NCI-H2196 (cell line): ENCODE results near the gene CORO1C.
A peak's percentile ranks its signal among the peaks of the same experiment; 100 is the strongest.
"Not testable (repeated sequence)": the region's sequence is repeated elsewhere in the genome, so short reads cannot be mapped to it uniquely, and the experiment has no call there.

Experiments used
- DNase-seq: peaks from one replicate; lab custom pipeline; 2025; ENCODE audit not compliant: unreplicated experiment; lab: John Stamatoyannopoulos, UW

CORO1C gene

DNA sequence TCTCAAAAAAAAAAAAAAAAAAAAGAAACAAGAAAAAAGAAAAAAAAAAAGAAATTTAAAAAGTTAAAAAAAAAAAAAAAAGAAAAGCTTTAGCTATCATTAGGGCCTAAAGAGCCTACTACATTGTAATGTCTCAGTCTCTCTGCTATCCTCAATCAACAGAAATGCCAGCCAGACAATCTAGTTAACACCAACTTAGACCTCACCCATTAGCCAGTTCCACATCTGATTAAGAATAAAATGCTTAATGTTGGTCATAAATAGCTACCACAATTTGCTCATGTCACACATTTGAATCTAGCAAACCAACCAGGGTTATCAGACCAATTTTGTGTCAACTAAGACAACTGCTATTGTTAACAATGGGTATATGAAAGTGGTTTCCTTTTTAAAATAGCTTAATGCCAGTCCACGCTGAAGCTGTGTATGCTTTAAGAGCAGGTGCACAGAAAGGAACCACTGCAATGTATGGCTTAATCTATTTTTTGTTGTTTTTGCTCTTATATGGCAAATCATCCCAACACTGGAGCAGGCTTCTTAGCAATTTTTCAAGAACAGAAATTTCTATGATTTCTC lies 52.1 kb downstream of the CORO1C start:
- no peak for DNase-seq

DNA sequence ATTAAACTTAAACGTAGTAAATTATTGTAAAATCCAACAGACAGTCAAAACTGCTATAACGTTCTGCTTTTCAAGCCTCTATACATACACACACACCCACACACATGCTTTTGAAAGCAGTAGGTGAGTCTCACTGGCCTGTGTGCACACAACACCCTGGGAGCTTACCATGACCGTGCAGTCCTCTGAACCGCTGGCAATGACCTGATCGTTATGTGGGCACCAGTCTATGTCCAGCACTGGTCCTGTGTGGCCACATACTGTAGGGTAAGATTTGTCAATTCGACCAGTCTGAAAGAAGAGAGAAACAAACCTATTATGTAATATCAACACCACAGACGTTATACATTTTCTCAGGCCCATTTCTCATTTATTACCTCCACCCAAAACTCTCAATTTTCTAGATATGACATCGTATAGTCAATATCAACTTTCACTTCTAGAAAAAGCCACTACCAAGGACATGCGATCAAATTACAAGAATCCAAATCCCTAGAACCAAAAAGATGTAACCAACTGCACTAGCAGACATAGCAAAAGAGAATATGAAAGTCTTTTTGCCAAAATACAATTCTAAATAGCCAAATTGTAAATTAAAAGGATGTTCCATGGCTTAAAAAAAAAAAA lies 53.1 kb downstream of the CORO1C start:
- DNase-seq, result no peak

DNA sequence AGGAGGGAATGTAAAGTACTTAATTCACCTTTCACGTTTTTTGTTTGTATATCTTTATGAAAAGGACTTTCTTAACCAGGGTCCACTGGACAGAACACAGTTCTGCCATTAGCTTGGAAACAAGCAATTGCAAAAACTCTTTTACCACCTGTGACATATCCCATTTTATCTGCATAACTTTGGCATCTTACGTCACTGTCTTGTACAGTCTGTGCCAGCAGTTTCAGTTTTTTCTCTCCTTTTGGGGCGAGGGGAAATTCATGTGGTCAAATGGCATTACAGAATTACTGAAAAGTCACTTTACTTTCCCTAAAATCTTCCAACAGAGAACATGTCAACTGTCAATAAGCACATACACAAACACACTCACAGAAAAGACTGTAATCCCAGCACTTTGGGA lies 53.9 kb downstream of the CORO1C start:
- no peak for DNase-seq

DNA sequence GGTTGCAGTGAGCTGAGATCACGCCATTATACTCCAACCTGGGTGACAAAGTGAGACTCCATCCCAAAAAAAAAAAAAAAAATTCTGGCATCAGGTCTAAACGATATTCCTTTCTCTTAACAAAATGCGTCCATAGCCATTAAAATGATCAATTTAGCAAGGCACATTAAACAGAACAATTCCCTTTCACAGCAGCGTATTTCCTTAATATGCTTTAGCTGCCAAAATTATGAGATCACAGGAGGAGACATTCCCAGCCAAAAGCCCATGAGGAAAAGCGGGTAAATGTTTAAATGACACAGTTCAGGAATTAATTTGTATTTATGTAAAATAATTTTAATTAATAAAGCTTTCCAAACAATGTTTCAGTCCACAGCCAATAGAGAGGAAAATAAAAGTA lies 54.6 kb downstream of the CORO1C start:
- DNase-seq, result no peak

DNA sequence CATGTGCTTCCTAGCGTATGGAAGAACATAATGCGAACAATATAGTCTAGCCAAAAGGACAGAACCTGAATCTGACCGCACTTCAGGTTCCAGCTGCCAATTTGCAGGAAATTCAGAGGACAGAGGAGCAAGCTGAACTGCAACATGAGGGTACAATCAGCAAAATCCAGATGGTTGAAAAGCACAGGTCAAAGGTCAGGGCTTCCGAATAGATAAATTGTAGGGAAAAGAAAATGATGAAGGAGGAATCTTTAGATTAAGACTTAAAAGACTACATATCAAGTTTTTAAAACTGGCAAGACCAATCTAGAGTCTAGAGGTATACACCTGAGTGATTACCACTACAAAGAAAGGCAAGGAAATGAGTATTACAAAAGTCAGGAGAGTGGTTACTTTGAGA lies 55.5 kb downstream of the CORO1C start:
- DNase-seq, result no peak

DNA sequence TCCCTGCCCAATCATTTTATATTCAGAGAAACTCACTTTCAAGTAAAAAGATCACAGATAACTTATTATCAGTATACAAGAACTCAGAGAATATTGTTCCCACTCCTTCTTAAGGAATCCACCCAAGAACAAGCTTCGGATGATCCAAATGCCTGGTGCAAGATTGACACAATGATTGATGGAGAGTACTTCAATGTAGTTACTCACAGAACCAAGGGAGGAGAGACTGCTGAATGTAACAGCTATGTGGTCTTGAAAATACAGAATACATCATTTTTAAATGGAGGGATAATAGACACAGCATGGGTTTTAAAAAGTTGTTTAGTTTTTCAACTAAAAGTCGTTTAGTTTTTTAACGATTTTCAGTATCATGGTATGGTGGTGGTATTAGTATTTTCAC lies 59.3 kb downstream of the CORO1C start:
- DNase-seq, result no peak

DNA sequence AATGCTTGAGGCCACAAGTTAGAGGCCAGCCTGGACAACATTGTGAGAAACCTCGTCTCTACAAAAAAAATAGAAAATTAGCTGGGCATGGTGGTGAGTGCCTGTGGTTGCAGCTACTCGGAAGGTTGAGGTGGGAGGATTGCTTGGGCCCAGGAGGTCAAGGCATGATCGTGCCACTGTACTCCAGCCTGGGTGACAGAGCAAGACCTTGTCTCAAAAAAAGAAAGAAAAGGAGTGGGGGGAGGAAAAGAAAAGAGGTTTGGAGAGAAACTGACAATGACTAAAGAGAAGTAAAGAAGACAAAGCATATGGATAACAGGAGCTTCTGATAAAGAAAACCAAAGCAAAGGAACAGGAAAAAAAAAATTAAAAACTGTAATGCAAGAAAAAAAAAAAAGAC lies 60.2 kb downstream of the CORO1C start:
- DNase-seq, result no peak

DNA sequence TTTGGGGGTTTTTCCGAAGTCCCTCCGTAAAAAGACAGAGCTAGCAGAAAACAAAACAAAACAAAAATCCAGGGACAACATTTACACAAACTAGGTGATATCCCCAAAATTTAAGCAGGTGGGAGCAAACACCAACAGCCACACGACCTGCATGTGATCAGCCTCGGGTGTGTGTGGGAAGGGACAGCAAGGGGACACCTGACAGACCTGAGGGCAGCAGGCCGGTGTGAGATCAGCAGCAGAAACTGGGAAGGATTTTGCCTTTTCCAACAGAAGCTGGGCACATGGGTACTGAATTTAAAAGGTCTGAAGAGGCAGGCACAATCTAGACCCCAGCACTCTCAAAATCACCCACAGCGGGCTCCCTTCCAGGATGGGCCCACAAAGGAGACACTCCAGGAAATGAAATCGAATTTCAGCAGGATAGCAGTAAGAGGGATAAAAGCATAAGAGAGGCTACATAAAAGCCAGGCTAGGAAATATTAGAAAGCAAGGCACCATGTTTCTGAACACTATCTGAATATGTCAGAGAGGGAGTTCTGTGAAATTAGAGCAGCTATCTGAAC lies 61.2 kb downstream of the CORO1C start:
- no peak for DNase-seq

DNA sequence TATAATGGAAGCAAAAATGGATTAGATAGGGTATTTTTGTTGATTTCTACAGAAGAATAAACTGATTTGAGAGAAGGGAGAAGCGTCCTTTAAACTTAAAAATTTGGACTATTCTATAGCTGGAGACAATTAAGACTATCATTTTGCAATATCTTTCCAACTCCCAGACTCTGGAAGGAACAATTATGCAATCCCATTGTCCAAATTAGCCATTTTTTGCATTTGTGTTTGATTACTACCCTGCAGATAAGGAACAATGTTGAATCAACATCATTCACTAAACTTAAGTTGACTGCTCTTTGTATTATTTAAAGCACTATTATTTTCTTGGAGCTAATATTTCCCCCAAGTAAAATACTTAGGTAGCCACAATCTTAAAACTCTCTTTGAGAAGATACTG lies 62.8 kb downstream of the CORO1C start:
- DNase-seq, result no peak

DNA sequence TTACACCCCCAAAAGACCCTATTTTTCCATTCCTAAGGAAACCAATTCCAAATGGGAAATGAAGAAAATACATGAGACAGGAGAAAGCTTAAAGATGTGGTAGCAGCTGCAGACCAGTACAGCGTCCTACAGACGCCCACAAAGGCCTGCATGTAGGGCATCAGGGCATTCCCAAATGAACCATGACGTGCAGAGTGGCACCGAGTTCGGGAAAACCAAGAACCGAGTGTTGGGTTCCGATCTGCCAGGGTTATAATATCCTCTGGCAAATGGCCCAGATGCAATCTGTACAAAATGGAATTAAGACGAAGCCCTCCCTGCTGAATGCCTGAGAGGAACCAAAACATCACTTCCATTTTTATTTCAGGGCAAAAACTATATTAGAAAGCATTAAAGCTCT lies 63.3 kb downstream of the CORO1C start:
- DNase-seq, result no peak

DNA sequence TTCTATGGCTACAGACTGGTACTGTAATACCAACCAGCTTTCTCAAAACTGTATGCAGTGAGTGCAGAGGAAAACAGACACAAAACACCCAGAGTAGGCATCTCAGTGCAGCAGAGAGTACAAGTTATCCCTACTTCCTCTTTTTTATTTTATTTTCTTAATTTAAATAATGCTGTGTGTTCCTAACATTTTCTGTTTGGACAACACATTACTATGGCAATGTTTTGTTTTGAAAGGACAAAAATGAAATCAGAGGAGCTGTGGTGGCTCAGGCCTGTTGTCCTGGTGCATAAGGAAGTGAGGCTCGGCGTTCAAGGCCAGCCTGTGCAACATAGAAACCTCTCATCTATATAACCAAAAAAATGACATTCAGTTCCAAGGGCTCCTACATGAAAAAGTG lies 64.0 kb downstream of the CORO1C start:
- DNase-seq, result no peak

DNA sequence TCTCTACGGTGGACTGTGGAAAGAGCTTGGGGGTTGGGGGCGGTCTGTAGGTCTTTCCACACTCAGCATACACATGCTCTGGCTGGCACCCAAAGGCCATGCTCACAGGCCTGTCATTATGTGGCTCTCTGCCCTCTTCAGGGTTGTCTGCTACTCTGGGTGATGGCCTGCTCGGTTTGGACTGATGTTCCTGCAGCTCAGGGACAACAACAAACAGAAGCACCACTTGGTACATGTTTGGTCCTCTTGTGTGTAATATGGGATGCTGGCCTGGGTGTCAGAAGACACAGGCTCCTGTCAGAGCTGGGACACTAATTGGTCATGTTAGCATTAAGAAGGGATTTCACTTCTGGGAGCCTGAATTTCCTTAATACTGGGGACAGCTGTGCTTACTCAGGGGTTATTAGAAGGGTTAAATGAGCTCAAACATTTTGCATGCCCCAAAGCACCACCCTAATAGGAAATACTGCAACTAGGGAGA lies 64.9 kb downstream of the CORO1C start:
- DNase-seq, result no peak

DNA sequence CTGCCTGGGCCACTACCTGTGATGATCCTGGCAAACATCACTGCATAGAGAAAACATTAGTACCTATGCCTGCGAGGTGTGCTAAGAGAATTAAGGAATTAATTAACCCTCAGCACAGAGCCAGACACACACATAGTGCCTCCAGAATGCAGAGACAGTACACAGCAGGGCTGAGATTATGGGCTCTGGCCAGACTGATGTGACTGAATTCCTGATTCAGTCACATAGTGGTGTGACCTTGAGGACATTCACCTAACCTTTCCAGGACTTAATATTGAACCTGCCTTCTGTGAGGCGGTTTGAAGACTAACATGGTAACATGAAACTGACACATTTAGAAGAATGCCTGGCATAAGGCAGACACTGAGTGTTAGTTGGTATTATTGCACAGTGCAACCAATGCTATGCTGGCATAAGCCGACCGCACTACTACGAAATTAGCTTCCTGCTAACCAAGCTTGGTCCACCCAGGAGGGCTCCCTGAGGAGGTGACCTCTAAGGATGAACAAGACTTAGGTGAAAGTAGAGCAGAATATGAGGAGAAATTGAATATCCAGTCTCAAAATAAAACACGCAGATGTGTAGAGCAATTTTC lies 65.6 kb downstream of the CORO1C start:
- DNase-seq, result no peak

DNA sequence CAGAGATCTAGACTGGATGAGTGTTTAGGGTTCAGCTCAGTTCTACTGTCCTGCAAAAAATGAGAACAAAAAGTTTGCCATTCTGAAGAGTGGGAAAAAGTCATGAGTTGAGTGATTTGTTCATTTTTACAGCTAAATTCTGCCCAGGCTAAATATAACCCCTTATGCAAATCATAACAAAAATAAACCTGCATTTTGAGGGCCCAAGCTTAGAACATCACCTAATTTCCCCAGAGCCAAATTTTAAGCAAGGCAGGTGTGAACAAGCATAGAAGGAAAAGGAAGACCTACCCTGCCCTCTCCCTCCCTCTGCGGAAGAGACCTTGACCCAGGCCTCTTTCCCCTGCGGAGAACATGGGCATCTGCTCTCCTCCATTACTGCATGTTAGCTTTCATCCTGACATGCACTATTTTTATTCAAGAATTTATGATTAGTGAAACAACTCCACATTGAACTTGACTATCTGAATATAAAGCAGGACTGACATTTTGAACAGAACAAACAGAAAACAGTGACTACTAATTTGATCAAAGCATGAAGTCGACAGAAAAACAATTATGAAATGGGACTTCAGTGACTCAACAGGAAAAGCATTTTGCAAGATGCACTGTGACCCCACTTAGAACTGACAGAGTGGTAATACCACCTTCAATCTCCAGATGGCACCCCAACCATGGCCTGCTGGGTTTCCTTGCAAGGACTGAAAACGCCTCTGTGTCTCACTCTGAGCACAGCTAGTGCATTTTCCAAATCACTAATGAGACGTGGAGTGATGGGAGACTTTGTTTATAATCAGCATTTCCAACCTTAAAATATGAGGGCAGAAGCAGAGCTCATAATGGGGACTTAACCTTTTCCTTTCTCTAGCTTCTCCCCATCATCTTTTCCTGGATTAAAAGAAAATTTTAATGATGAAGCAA lies 66.7 kb downstream of the CORO1C start:
- DNase-seq, result peak; percentile 89

DNA sequence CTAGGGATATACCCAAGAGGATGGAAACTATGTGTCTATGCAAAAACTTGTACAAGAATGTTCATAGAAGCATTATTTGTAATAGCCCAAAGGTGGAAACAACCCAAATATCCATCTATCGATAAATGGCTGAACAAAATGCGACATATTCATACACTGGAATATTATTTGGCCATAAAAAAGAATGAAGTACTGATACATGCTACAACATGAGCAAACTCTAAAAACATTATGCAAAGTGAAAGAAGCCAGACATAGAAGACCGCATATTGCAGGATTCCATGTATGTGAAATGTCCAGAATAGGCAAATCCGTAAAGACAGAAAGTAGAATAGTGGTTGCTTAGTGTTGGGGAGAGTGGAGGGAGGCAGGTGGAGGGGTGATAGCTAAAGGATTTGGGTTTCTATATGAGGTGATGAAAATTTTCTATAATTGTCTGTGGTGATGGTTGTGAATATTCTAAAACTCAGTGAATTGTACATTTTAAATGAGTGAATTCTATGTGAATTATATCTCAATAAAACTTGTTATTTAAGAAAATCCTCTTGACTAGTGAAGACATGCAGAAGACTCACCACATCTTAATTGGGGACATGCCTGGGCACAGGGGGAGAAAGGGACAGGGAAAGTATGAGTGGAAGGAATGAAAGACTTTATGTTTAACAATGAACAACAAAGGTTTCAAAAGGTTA lies 67.8 kb downstream of the CORO1C start:
- DNase-seq, result no peak

DNA sequence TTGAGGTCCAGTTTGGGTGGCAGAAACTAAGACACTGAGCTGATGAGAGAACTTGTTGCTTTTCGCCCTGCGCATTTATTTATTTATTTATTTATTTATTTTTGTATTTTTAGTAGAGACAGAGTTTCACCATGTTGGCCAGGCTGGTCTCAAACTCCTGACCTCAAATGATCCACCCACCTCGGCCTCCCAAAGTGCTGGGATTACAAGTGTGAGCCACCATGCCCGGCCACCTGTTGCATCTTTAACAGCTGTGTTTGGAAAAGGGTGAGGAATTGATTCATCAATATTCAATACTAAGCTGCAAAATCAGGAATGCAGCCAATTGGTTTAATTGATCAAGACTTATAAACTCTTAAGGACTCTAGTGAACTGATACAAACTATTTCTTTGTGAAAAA lies 73.2 kb downstream of the CORO1C start:
- DNase-seq, result not testable (repeated sequence)

DNA sequence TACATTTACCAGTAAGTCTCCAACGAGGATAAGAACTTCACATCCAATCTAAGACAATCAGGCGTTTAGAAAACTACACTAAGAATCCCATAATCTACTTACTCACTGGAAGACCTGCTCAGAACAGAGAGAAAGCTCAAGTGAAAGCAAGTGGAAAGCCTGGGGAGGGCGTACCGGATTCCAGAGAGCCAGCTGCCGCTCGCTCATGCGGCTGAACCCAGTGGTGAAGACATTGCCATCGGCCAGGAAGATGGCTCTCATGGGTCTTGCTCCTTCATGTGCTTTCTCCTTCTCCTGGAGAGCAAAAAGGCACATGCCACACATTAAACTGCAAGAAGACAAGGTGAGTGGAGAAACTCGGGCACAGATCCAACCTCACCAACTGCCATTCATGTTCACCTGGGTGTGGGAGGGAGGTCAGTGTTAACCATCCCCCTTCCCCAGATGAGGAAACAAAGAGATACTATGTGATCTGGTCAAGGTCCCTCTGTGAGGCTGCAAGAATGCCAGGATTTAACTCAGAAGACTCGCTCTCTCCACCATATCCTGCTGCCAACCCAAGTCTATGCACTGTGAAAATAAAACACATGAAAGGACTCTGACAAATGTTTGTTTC lies 74.1 kb downstream of the CORO1C start:
- DNase-seq, result peak; percentile 26

DNA sequence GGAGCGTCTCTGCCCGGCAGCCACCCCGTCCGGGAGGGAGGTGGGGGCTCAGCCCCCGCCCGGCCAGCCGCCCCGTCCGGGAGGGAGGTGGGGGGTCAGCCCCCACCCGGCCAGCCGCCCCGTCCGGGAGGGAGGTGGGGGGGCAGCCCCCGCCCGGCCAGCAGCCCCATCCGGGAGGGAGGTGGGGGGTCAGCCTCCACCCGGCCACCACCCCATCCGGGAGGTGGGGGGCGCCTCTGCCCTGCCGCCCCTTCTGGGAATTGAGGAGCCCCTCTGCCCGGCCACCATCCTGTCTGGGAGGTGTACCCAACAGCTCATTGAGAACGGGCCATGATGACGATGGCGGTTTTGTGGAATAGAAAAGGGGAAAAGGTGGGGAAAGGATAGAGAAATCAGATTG lies 75.1 kb downstream of the CORO1C start:
- DNase-seq, result not testable (repeated sequence)

DNA sequence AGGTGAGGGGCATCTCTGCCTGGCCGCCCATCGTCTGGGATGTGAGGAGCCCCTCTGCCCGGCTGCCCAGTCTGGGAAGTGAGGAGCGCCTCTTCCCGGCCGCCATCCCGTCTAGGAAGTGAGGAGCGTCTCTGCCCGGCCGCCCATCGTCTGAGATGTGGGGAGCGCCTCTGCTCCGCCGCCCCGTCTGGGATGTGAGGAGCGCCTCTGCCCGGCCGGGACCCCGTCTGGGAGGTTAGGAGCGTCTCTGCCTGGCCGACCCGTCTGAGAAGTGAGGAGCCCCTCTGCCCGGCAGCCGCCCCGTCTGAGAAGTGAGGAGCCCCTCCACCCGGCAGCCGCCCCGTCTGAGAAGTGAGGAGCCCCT lies 75.5 kb downstream of the CORO1C start:
- not testable (repeated sequence) for DNase-seq

DNA sequence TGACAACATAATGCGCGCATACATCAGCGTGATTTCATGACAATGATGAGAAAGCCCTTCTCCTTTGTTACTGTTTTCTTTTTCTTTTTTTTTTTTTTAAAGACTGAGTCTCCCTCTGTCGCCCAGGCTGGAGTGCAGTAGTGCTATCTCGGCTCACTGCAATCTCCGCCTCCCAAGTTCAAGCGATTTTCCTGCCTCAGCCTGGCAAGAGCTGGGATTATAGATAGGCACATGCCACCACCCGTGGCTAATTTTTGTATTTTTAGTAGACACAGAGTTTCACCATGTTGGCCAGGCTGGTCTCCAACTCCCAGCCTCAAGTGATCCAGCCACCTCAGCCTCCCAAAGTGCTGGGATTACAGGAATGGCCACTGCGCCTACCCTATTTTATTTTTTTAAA lies 76.7 kb downstream of the CORO1C start:
- not testable (repeated sequence) for DNase-seq
